NCI-H2107 (cell line): ENCODE data around the gene BCOR.

Experiments
- DNase-seq: peaks from one replicate; lab custom pipeline; 2025; lab: John Stamatoyannopoulos, UW

Gene BCOR

GRCh38 chrX:40097504-40098263 is at the start of gene BCOR:
TSS of gene BCOR (minus strand) at chrX:40097958. CDS start at chrX:40077929, 20,029 bp downstream.
- peak; percentile 67 for DNase-seq

- no peak for DNase-seq
These were observed 49.6 kb upstream of the BCOR start for GRCh38 chrX:40147126-40147952.

- DNase-seq = peak; percentile 61
These were observed 48.7 kb upstream of the BCOR start for GRCh38 chrX:40146262-40147125.

- DNase-seq = no peak
These were observed 48.1 kb upstream of the BCOR start for GRCh38 chrX:40145923-40146261.

- DNase-seq = no peak
These were observed 47.5 kb upstream of the BCOR start for GRCh38 chrX:40145001-40145922.

DNA sequence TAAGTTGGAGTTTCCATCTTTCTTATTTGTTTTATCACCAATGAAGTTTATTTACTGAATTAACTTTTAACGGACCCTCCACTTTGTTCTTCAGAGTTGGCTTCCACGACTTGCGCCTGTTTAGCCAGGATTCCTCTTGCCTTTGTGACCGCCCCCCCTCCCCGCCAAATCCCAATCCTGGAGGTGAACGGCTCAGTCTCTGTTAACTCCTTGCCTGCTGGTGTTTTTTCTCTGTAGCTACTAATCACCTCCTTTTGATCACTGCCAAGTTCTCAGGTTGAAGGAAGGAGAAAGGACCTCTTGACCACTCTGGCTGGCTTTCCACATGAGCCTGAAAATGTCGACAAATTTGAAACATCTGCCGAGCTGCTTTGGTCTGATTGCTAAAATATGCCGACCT is 46.8 kb upstream of the BCOR start:
- no peak for DNase-seq

DNA sequence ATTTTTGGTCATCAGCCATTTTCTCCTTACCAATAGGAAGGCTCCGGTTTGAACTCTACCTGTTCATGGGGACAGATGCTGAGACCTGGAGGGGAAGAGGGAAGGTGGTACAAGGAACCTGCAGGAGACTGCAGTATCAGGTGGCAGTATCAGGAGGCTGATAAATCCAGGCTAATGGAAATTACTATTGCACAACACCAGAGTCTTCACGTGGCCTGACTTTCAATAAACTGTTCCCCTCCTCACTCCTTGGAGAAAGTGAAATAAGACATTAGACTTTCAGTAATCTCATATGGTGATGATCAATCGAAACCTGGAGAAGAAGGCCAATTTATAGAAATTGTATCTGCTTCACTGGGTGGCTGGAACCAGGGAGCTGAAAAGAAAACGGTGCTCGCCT is 46.2 kb upstream of the BCOR start:
- no peak for DNase-seq

GRCh38 chrX:40143001-40143400 is 45.2 kb upstream of the BCOR start:
- DNase-seq = no peak

DNA sequence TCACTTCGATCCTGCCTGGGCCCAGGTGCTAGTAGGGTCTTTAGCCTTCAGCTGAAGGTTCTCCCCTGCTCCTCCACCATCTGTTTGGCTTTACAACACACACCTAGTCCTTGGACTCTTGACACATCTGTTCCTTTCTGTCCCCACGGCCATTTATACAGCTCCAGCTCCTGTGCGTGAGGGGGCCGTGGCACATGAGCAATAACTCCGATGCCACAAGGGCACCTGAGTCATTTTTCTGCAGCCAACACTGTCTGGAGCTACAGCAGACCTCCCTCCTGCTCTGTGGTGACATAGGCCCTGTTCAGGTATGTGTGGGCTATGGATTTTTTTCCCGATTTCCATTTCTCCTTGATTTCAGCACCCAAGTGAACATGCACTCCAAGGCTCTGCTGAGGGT is 44.7 kb upstream of the BCOR start:
- no peak for DNase-seq

DNA sequence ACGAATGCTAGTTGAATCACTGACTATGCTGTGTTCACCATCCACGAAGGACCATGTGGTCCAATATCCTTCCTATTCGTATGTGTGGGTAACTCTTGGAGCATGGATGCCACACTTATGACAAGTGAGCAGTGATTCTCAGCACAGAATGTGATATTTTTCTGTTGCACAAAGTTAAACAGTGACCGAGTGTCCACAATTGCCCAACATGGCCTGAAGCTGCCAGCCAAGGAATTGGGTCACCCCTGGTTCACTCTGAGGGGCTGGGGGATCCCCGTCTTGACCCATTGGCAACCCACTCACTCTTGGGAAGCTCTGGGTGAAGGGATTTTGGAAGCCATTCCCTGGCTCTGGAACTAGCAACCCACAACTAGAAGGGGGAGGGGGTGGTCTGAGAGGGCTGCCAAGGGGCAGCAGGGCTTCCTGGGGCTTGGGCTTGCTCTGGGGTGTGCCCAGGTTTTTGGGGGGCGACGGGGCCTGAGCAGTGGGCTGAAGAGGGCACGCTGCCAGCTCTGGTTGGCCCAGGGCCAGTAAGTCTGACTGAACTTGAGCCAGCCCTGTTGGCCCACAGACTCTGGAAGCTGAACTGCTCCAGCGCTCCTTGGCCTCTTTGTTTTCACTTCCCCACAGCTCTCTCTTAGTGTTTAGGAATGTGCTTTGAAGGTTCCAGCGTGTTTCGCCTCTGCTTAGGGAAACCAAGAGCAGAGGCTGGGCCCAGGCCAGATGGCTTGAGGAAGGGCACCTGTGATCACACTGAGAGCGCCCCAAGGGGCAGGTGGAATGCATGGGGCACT is 43.1 kb upstream of the BCOR start:
- DNase-seq = no peak

GRCh38 chrX:40132751-40133150 is 35.0 kb upstream of the BCOR start:
- no peak for DNase-seq

DNA sequence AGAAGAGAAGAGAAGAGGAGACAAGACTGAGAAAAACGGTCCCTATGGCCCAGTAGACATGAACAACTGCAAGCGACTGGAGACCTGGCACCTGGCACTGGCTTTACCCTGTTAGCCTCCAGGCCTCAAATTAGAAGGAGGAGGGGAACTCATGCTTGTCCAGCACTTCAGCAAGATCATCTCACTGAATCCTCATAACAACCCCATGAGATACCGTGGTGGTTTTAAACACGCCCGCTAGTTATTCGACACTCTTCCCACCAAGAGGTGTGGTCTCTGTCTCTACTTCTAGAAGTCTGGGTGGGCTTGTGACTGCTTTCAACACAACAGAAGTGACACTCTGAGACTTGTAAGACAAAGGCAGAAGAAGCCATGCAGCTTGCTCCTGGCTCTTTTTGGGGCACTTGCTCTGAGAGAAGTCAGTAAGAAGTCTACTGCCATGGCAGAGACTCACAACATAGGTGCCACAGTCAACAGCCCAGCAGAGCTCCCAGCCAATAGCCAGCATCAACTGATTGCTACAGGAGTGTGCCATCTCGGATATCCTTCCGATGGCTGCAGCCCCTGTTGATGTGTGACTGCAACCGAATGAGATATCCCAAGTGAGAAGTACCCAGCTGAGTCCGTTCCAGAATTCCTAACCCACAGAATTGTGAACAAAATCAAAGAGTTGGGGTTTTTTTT is 34.0 kb upstream of the BCOR start:
- no peak for DNase-seq

DNA sequence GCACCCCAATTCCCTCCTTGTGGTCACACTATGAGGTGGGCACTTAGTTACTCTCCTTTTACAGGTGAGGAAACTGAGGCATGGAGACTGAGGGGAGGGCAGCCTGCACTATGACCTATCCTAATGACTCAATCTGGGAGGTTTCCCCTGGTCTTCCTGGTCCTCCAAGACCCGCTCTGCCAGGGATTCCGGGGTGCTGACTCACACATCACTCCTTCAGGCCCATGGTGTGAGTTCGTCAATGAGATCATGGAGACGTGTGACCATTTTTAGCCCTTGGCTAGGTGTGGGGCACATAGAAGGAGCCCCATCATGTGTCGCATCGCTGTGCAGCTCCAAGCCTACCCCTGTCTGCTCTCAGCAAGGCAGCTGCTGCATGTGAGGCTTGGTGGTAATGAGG is 32.4 kb upstream of the BCOR start:
- DNase-seq = no peak

DNA sequence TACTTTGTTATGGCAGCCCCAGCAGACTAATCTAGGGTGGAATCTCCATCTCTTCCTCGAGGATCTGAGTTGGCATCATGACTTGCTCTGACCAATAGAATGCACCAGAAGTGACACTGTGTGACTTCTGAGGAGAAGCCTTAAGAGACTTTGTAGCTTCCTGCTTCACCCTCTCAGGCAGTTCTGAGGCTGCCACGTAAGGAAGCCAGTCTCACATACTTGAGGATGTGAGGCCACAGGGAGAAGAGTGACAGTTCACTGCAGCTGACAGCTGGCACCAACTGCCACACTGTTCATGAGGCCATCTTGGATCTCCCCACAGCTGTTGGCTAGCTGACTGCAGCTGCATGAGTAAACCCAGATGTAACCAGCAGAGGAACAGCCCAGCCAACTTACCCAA is 29.3 kb upstream of the BCOR start:
- no peak for DNase-seq

DNA sequence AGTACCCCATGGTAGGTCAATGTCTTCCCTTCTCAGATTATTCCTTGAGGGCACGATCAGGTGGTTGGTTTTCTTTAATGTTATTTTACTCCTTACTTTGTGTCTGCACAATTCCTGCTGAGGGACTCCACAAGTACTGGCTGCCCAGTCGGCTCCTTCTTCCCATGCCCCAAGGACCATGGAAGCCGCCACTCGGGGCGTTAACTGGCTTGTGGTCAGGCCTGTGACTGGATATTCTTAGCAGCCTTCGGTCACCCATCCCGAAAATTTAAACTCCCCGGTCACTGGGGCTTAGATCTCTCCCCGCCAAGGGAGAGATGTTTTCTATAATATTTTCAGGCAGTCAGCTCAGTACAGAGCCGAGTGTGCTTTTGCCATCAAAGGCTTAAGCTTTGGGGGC is 24.7 kb upstream of the BCOR start:
- DNase-seq = no peak

- no peak for DNase-seq
These were observed 23.9 kb upstream of the BCOR start for GRCh38 chrX:40121618-40122017.

- no peak for DNase-seq
These were observed 23.3 kb upstream of the BCOR start for GRCh38 chrX:40120838-40121580.

DNA sequence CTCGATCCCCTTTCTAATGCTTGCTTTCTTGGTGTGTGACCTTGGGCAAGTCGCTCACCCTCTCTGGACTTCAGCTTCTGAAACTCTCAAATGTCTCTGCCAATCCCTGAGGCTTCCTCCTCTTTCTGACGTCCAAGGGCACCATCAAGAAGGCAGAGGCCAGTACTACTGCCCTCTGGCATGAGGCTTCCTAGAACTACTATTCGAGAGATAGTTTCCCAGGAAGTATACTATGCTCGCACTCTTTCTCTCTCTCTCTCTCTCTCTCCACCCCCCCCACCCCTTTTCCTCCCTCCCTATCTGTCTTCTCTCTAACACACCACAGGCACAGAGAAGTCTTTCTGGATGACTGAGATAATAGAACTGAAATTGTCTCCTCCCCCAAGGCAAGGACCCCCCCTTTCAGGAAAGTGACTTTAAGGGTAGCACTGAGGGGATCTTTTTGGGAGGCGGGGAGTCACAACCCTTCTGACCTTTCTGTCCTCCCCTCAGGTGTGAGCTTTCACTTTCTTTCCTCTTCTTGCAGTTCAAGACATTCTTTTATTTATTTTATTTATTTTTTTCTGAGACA is 20.0 kb upstream of the BCOR start:
- no peak for DNase-seq

GRCh38 chrX:40116925-40117324 is 19.2 kb upstream of the BCOR start:
- no peak for DNase-seq
